ENCODE measurements around the gene CFAP299.
"Not testable (repeated sequence)": the region's sequence is repeated elsewhere in the genome, so short reads cannot be mapped to it uniquely, and the experiment has no call there.

Gene CFAP299

DNA sequence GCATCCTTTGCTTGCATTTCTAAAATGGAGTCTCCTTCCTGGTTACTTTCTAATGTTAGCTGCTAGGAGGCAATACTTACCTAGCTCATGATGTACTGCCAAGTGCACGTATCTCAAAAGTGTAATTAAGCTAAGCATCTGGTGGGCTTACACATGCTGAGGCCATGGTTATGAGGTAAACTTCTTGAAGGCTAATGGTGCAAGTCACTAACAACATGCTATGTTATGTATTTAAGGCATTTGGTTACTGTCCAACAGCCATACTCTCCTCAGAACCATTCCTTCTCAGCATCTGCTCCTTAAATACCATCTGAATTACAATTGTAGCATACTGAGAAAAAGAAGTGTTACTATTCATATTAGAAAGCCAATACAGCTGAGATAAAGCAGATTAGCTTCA lies 376.4 kb downstream of the CFAP299 start:
- no peak for DNase-seq (ENCODE audit: low read depth in 2 of 2)

DNA sequence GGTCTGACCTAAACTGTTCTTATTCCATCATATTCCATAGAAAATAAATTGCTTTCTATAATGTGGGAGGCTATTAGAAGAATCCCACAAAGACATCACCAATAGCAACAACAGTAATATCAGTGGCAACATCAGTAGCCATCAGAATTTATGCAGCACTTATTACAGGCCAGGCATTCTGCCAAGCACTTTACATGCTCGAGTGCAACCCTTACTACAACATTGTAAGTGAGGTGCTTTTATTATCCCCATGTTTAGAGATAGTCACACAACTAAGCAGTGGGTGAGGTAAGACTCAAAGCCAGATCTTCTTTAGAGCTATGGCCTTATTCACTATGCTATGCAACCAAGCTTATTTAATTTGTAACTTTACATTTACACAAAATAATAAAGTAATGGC lies 377.9 kb downstream of the CFAP299 start:
- DNase-seq (ENCODE audit: low read depth in 2 of 2), result no peak

DNA sequence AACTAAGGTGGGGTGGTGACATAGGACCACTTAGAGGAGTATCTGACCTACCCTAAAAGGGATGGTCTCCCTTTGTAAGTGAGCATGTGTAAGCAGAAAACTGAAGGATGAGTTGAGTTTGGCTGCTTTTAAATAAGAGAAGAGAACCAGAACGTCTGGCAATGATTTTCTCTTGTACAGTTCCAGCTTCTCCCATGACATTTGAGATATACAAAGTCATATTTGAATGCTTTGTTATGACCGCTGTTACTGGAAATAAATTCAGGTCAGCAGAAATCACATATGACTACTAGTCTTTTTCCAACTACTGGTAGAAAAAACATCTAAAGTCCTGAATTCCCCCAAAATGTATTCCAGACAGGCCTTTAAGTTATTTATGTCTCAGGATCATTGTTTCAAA lies 381.7 kb downstream of the CFAP299 start:
- no peak for DNase-seq (ENCODE audit: low read depth in 2 of 2)

DNA sequence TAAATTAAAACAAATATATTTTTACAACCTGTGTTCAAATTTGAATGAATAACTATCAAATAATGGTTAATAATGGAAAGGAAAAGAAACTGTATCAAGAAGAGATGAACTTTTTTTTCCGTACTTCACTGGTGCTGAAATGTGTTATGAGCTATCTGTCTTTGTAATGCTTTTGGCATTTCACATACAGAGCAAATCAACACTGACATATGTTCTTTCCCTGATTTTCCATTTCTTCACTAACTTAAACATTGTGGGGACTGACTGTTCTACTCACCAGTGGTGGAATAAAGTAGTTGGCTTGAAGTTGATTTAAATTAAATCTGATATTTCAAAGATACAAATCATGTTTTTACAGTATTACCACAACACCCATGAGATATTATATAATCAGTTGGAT lies 390.9 kb downstream of the CFAP299 start:
- DNase-seq (ENCODE audit: low read depth in 2 of 2), result no peak

DNA sequence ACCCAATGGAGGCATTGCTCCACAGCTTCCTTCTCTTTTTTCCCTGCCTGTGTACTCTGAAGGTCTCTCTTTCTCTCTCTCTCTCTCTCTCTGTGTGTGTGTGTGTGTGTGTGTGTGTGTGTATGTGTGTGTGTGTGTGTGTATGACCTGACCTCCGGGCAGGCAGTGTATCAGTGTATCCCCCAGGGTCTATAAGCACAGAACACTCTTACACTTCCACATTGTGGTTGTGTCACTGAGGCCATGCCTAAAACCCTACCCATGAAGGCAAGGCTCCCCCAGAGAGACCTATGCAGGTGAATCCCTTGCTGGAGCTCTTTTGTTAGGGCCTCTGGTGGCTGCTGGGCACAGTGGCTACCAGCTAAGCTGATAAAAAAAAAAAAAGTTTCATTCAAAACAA lies 394.6 kb downstream of the CFAP299 start:
- no peak for DNase-seq (ENCODE audit: low read depth in 2 of 2)

DNA sequence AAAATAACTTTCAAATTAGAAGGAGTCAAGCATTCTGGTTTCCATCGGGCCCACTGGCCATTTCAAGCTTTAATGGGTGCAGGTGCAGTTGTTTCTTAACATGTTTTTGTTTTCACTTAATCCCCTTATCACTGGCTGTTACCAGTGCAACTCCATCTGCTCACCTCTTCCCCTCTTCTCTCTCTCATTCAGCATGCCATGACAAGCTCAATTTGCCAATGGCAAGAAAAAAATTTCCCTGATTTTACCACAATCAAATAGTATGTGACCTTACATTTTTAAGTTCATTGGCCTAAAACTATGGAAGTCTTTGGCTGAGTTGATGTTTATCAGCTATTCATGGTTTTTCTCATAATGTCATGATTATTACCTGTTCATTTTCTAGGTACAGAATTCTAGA lies 395.9 kb downstream of the CFAP299 start:
- DNase-seq (ENCODE audit: low read depth in 2 of 2), result no peak

DNA sequence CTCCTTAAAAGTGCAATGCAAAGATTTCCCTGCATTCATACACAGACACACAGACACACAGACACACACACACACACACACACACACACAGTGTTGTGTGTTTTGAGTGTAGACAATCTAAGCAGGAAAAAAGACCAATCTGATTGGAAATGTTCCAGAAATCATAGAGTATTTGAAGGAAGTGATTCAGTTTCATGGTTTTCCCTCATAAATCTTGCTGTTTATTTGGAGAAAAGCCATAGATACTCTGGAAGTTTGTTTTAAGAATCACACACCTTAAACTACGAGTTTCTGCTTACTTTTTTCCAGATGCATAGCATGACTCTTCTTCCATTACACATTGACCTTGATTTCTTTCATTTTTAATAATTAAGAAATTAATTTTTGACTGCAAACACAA lies 396.5 kb downstream of the CFAP299 start:
- DNase-seq (ENCODE audit: low read depth in 2 of 2), result no peak

DNA sequence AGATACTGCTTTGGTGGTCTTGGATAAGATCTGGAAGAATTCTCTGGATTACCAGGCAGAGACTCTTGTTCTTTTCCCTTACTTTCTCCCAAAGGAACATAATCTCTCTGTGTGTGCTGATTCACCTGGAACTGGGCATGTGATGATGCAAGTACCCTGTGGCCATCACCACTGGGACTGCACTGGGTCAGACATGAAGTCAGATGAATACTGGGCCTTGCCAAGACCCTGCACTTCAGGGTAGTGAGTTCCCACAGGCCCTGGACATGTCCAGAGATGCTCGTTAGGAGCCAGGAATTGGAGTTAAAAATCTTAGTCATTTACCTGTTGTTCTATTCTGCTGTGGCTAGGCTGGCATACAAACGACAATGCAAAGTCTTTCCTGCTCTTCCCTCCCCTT lies 404.8 kb downstream of the CFAP299 start:
- DNase-seq (ENCODE audit: low read depth in 2 of 2), result no peak

DNA sequence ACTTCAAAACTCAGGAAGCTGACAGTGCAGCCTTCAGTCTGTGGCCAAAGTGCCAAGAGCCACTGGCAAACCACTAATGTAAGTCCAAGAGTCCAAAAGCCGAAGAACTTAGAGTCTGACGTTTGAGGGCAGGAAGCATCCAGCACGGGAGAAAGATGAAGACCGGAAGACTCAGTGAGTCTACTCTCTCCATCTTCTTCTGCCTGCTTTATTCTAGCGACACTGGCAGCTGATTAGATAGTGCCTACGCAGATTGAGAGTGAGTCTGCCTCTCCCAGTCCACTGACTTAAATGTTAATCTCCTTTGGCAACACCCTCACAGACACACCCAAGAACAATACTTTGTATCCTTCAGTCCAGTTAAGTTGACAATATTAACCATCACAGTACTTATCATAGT lies 414.0 kb downstream of the CFAP299 start:
- not testable (repeated sequence) for DNase-seq (ENCODE audit: low read depth in 2 of 2)

DNA sequence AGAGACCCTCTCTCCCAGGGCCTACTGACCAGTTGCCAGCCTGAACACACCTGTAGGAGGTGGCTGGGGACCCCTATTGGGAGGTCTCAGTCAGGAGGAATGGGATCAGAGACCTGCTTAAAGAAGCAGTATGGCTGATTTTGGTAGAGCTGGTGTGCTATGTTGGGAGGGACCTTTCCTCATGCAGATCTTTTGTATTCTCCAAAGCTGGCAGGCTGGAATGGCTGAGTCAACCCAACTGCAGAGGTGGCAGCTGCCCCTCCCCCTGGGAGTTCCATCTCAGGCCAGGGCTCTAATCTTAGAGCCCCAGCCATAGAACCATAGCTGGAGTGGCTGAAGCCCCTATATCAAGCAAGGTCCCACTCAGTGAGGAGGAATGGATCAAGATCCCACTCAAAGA lies 415.7 kb downstream of the CFAP299 start:
- DNase-seq (ENCODE audit: low read depth in 2 of 2), result no peak

DNA sequence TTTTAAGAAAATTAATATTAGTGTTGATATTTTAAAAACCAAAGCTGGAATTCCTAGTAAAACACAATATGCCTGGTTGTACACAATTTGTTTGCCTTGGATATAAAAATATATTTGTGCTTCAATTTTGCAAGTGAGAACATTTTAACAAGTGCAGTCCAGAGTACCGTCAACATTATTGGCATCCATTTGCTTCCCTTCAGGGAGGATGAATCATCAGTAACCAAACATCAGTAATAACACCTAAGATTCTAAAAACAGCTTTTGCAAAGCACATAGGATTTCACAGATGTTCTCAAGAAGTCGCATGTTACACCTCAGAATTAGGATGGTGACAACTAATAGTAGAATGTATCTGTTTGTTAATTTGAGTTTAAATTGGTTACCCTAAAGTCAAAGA lies 432.4 kb downstream of the CFAP299 start:
- DNase-seq (ENCODE audit: low read depth in 2 of 2), result no peak

DNA sequence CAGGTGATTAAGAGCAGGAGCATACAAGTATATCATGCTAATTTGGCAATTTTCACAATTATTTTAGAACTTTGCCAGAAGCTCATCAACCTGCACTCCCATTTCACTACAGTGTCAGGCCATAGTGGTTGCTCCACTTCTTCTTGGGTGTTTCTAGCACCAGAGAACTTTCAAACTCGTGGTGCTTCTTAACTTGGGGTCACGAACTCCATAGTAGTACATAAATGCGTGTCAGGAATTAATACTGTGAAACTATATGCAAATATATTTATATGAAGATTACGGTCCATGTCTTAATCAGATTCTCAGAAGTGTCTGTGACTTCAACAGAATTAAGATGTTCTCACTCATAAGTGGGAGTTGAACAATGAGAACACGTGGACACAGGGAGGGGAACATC lies 440.6 kb downstream of the CFAP299 start:
- no peak for DNase-seq (ENCODE audit: low read depth in 2 of 2)

DNA sequence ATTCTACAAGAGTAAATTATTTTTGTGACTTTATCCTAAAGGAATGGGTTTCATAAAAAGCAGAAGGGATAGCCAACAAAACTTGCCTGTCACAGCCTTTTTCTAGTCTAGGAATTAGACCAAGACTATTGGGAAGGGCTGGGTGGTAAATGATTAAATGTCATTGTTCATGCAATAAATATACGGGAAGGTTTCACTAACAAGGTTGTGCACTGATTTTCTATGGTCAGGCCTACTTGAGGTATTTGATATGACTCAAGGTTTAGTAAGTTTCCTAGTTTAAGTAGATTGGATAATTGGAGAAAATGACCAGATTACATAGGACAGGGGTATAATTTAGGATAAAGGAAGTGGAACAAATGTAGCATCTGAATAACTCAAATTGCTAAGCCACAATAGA lies 445.9 kb downstream of the CFAP299 start:
- DNase-seq (ENCODE audit: low read depth in 2 of 2), result no peak

DNA sequence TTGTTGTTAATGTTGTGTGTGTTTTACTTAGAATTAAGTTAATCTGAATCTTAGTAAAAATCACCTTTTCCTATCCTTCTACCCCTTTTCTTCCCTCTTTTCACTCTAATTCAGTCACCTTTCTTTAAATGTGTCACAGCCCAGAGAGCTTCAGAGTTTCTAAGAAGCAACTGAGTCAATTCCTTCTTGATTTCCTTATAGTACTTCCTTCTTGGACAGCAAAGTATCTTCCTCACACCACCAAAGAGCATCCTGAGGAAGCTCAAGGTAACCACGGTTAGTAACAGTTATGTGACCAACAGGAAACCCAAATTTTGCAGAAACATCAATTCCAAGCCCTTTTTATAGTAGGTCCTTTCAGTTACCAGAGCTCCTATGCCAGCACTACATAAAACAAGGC lies 451.8 kb downstream of the CFAP299 start:
- no peak for DNase-seq (ENCODE audit: low read depth in 2 of 2)

DNA sequence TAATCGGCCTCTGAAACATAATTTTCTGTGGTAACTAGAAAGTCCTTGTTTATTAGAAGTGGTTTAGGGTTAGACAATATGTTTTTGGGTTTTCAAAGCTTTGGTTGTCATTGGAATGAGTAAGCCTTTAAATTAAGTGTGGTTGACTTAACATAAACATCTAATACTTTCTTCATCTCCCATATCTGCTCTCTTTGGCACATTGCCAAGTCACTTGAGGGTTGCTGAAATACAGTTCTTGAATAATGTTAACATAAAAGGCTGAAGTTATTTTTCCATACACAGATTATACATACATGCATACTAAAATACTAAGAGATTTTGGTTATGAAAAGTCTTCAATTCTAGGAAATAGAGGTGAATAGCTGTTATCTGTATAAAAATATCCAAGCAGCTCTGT lies 453.3 kb downstream of the CFAP299 start:
- DNase-seq (ENCODE audit: low read depth in 2 of 2), result no peak

DNA sequence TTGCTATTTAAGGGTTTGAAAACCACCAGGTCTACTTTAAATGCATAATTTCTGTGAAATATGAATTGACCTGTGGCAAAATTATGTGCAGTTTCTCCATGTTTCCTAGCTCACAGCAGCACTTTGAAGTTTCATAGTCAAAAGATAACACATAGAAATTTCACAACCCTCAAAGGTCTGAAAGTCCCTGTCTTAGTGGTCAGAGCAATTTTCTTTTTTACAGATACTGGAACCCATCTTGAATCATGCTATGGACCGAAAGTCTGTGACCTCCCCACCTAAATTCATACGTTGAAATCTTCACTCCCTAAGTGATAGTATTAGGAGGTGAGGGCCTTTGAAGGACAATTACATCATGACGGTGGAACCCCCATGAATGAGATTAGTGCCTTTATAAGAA lies 454.6 kb downstream of the CFAP299 start:
- no peak for DNase-seq (ENCODE audit: low read depth in 2 of 2)

DNA sequence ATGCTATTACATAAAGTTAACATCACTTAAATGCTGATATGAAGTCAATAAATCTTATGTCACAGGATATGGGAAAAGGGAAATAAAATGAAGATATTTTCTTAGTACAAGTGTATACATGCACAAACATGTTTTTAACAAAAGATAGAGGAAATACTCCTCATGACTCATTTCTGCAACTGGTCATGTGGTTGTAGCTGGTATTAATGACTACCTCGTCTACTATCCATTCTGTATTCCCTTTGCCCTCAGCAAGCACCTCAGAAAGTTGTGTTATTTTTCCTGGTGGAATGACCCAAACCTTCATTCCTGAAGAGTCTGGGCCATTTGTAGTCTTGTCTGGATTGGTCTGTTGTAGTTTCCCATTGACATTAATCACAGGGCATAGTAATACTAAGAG lies 458.1 kb downstream of the CFAP299 start:
- DNase-seq (ENCODE audit: low read depth in 2 of 2), result not testable (repeated sequence)

DNA sequence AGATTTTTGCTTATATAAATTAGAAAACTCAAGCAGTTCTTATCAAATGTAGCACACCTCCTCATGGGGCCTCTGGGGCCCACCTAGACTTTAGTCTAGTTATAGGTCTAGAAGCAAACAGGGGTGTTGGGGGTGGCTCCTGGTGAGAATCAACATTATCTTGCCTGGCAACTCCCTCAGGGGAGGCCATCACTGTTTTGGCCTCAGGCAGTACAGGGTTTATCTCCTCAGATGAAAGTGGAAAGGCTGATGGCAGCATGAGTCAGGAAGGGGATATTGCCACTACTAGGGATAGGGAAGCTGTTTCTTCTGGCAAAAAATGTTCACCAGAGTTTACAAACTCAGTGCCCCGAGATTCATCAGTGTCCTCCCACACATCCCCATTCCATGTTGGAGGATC lies 462.6 kb downstream of the CFAP299 start:
- DNase-seq (ENCODE audit: low read depth in 2 of 2), result no peak

DNA sequence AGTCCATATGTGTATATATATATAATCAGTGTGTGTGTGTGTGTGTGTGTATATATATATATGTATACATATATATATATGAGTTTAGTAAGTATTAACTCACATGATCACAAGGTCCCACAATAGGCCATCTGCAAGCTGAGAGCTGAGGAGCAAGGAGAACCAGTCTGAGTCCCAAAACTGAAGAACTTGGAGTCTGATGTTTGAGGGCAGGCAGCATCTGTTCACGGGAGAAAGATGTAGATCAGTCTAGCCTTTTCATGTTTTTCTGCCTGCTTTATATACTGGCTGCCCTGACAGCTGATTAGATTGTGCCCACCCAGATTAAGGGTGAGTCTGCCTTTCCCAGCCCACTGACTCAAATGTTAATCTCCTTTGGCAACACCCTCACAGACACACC lies 465.2 kb downstream of the CFAP299 start:
- DNase-seq (ENCODE audit: low read depth in 2 of 2), result not testable (repeated sequence)

DNA sequence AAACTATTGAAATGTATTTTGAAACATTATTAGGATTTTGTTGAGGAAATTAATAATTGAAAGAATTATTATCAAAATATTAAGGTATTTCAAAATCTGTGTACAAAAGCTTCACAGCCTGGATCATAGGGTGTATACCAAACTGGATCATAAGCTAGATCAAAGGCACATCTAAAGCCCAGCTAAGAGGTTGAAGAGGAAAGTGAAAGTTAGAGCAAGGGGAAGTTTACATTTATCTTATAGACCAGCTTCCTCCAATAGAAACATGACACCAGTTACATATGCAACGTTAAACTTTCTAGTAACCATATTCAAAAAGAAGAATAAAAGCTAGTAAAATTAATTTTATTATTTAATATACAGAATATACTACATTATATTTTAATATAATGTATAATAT lies 467.8 kb downstream of the CFAP299 start:
- DNase-seq (ENCODE audit: low read depth in 2 of 2), result no peak

DNA sequence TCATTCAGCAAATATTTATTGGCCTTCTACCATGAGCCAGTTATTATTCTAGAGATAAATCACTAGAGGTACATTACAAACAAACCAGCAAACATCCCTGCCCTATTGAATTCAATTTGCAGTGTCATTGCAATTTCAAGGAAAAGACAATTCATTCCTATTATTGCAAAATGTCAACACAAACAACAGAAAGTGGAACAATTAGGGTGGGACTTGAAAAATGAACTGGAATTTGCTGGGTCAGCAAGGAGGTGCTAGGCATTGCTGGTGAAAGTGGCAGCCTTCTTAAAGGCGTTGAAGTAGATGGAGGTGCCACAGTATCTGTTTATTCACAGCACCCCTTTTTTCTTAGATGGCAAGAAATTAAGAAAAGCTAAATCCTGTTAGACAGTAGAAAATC lies 470.9 kb downstream of the CFAP299 start:
- no peak for DNase-seq (ENCODE audit: low read depth in 2 of 2)

DNA sequence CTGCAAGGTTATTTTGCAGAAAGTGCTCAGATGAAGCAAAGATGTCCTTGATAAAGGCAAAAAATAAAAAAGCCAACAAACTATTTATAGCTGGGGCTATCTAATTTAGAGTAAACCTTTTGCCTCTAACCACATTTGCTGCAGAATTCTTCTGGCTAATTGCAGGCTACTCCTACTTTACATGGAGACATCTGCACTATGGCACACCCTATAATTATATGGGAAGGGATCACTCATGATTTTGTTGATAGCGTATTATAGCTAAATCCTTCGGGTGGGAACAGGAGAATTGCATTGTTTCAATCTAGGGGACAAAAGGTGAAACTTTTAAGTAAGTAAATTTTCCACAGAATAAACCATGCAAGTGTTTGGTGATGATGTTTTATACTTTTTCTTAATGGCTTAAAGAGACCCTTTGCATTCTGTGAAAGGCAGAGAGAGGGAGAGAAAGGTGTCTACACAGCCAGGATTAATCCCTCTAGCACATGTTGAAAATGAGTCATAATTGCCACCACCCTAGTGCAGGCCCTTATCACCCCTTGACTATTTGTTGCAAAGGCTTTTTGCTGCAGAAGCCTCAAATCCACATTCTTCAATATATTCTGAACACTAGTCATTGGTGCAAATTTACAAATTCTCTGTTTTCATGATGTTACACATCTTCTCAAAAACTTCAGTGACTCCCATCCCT lies 473.7 kb downstream of the CFAP299 start:
- no peak for DNase-seq (ENCODE audit: low read depth in 2 of 2)

DNA sequence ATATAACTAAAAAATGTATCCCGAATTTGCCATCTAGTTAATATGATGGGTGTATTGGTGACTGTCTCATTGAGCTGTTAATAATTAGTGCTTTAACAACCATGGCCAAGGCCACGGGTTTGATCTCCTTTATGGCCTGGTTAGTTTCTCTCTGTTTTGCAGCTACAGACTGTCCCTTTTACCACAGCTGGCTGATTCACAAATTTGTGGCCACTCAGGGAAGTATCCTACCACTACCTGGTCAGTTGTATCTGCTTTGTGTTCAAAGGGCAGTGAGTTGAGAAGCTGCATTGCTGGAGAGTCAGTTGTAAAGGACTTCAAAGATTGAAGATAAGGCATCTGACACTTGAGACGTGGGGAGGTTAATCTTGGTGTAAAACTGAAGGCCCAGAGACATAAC lies 475.9 kb downstream of the CFAP299 start:
- DNase-seq (ENCODE audit: low read depth in 2 of 2), result no peak

DNA sequence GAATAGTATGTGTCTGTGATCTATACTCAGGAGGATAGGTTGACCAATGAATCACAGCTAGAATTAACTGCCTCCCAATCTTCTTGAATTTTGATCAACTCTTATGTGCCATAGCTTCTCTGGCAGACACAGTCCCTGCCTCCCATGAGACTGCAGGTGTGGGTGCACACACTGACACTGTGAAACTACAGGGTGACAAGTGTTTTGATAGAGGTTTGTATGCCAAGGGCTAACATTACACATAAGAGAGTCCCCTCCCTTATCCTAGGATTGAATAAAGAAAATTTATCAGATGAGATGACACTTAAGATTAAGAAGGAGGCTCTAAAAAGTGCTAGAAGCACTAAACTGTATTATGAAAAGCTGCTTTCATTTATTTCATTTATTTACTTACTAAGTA lies 476.6 kb downstream of the CFAP299 start:
- no peak for DNase-seq (ENCODE audit: low read depth in 2 of 2)

Data from stimulated activated CD4-positive, alpha-beta T cell treated with anti-CD3 and anti-CD28 coated beads, Interleukin-4, amount 100 ng/mL, for 48 hours (primary cell).